Muscle layer of duodenum (tissue), 2 donors: ENCODE data around the gene HIC2.
"Not testable (repeated sequence)": the region's sequence is repeated elsewhere in the genome, so short reads cannot be mapped to it uniquely, and the experiment has no call there.

Experiments used
- H3K27ac ChIP-seq: one replicate; pipeline ENCODE4 v1.7.0; 2013; ENCODE audit warnings: mild to moderate bottlenecking, low read length
- H3K27me3 ChIP-seq: one replicate; pipeline ENCODE4 v1.7.0; 2013; ENCODE audit warnings: low read depth, mild to moderate bottlenecking, control low read depth, low read length
- H3K36me3 ChIP-seq, 2 donors: one replicate each; pipeline ENCODE4 v1.7.0; 2013; ENCODE audit warnings: low read length in 2 of 2, control low read depth in 1 of 2, mild to moderate bottlenecking in 1 of 2; ENCODE audit not compliant: insufficient read depth in 2 of 2, control insufficient read depth in 1 of 2
- H3K4me1 ChIP-seq, 2 donors: one replicate each; pipeline ENCODE4 v1.7.0; 2013; ENCODE audit warnings: low read length in 2 of 2, mild to moderate bottlenecking in 2 of 2, control low read depth in 1 of 2, moderate library complexity in 1 of 2; ENCODE audit not compliant: insufficient read depth in 2 of 2, control insufficient read depth in 1 of 2
- H3K4me3 ChIP-seq, 2 donors: one replicate each; pipeline ENCODE4 v1.7.0; 2013; ENCODE audit warnings: low read length in 2 of 2, low read depth in 1 of 2, mild to moderate bottlenecking in 1 of 2
- H3K9me3 ChIP-seq, 2 donors: one replicate each; pipeline ENCODE4 v1.7.0; 2013; ENCODE audit warnings: low read length in 2 of 2, control low read depth in 1 of 2, mild to moderate bottlenecking in 1 of 2; ENCODE audit not compliant: control insufficient read depth in 1 of 2
- donor health status: healthy.

HIC2 gene, protein sequence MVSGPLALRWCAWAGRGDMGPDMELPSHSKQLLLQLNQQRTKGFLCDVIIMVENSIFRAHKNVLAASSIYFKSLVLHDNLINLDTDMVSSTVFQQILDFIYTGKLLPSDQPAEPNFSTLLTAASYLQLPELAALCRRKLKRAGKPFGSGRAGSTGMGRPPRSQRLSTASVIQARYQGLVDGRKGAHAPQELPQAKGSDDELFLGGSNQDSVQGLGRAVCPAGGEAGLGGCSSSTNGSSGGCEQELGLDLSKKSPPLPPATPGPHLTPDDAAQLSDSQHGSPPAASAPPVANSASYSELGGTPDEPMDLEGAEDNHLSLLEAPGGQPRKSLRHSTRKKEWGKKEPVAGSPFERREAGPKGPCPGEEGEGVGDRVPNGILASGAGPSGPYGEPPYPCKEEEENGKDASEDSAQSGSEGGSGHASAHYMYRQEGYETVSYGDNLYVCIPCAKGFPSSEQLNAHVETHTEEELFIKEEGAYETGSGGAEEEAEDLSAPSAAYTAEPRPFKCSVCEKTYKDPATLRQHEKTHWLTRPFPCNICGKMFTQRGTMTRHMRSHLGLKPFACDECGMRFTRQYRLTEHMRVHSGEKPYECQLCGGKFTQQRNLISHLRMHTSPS

DNA sequence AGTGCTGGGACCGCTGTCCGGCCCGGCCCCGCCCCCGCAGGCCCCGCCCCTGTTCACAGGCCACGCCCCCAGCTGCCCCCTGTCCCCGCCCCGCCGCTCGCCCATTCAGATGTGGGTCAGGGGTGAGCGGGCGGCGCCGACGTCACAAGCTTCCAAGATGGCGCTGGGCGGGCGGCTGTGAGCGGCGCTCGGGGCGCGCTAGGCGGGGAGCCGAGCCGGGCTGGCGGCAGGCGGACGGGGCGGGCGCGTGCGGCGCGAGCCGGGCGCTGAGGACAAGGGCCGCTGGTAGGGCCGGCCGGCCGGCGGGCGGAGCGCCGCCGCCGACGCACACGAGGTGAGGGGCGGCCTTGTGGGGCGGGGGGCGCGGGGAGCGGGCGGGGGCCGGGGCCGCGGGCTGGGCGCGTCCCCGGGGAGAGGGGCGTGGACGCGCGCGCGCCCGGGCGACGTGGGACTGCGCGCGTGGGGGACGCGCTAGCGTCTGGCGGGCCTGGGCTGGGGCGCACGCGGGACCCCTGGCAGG, at the start of gene HIC2:
Gene HIC2 (plus strand): TSS at position 145 of the 520 bp plus-strand sequence. CDS start 25,461 bp downstream, outside the sequence.
- not testable (repeated sequence) for H3K27ac ChIP-seq, H3K36me3 ChIP-seq, H3K9me3 ChIP-seq, H3K4me1 ChIP-seq, H3K27me3 ChIP-seq
- peak within 1 kb of the TSS in 1 of 2 donors; percentile 38 for H3K4me3 ChIP-seq

DNA sequence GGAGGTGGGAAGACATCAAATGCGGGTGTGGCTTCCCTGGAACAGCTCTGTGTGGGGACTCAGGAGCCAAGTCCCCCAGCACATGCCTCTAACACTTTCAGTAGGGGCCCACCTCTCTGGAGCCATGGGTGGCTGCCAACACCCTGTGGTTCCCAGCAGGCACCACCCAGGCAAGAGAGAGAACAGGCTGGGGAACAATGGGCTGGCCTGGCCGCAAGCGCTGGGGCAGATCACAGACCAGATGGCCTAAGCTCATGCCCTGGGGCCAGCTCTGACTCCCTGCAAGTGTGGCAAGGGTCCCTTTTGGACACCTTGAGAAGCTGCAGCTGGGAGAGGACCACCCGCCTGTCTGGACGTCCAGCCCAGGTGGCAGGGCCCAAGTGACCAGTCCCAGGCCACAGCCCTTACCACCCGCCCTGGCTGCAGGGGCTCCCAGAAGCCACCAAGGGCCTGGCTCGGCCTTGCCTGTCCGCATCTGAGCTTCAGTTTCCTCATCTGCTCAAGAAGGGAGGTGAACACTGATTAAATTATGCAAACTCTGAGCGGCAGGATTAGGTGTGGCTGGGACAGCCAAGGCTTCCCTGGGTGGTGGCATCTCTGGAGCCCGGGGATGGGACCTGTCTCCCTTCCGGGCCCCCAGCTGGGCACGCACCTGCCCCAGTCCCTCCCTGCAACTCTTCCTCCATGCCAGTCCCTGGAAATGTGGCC, 48.4 kb upstream of the HIC2 start:
- H3K27me3 ChIP-seq, H3K9me3 ChIP-seq, H3K36me3 ChIP-seq, H3K27ac ChIP-seq, H3K4me3 ChIP-seq, H3K4me1 ChIP-seq: not testable (repeated sequence)

DNA sequence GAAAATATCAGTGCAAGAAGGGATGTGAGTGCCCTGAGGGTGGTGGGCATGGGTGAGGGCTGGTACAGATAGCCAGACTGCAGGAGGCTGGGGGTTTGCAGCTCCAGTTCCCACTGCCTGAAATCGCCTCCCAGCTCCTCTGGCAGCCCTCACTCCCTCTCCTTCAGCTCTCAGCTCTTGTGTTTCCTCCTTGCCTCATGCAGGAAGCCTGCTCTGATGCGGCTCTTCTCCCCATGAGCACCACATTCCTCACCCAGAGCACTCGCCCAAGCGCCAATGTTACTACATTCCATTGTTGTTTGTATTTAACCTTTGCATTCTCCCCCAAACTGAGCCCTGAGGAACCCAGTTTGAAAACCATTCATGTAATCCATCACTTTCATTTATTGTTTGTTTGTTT, 41.3 kb upstream of the HIC2 start:
- H3K4me1 ChIP-seq, H3K27me3 ChIP-seq, H3K4me3 ChIP-seq, H3K36me3 ChIP-seq, H3K9me3 ChIP-seq, H3K27ac ChIP-seq: not testable (repeated sequence)

DNA sequence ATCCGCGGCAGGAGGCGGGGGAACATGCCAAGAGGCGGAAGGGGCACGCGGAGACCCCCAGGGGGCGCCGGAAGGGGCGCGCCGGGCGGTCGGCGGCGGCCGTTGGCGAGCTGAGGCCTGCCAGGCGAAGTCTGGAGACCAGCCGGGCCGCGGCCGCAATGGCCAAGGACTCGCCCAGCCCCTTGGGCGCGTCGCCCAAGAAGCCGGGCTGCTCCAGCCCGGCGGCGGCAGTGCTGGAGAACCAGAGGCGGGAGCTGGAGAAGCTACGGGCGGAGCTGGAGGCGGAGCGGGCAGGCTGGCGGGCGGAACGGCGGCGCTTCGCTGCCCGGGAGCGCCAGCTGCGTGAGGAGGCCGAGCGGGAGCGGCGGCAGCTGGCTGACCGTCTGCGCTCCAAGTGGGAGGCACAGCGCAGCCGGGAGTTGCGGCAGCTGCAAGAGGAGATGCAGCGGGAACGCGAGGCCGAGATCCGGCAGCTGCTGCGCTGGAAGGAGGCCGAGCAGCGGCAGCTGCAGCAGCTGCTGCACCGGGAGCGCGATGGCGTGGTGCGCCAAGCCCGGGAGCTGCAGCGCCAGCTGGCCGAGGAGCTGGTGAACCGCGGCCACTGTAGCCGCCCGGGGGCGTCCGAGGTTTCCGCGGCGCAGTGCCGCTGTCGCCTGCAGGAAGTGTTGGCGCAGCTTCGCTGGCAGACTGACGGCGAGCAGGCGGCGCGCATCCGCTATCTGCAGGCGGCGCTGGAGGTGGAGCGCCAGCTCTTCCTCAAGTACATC, 33.3 kb upstream of the HIC2 start, which contains the start of gene RIMBP3B:
Gene RIMBP3B (plus strand): TSS at position 51 of the 767 bp plus-strand sequence. CDS start 108 bp downstream, at position 159.
- not testable (repeated sequence) for H3K27me3 ChIP-seq, H3K9me3 ChIP-seq, H3K27ac ChIP-seq, H3K4me1 ChIP-seq, H3K36me3 ChIP-seq, H3K4me3 ChIP-seq

DNA sequence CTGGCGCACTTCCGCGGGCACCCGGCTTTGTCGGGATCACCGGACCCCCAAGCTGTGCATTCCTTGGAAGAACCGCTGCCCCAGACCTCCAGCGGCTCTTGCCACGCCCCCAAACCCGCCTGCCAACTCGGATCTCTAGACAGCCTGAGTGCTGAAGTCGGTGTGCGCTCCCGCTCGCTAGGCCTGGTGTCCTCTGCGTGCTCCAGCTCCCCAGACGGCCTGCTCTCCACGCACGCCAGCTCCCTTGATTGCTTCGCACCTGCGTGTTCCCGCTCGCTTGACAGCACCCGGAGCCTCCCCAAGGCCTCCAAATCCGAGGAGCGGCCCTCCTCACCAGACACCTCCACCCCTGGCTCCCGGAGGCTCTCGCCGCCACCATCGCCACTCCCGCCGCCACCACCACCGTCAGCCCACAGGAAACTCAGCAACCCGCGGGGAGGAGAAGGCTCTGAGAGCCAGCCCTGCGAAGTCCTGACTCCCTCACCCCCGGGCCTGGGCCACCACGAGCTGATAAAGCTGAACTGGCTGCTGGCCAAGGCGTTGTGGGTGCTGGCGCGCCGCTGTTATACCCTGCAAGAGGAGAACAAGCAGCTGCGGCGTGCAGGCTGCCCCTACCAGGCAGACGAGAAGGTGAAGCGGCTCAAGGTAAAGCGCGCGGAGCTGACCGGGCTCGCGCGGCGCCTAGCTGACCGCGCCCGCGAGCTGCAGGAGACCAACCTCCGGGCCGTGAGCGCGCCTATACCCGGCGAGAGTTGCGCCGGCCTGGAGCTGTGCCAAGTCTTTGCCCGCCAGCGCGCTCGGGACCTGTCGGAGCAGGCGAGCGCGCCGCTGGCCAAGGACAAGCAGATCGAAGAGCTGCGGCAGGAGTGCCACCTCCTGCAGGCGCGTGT, 32.5 kb upstream of the HIC2 start:
- not testable (repeated sequence) for H3K4me3 ChIP-seq, H3K27me3 ChIP-seq, H3K9me3 ChIP-seq, H3K27ac ChIP-seq, H3K36me3 ChIP-seq, H3K4me1 ChIP-seq

DNA sequence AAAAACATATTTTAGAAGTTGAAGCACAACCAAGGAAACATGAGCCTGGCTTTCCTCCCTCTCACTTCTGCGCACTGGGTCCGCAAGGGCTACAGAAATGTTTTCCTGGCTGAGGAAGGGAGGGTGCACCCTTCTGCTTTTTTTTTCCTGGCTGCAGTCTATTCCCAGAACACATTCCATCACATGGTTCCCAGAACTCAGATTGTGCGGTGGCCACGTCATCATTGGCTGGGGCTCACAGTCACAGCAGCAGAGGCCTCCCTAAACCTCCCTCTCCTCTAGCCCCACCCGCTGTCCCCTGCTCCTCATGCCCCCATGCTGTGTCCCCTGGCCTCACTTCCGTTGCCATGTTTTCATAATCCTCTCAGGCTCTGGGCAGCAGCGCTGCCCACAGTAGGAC, 27.7 kb upstream of the HIC2 start:
- not testable (repeated sequence) for H3K36me3 ChIP-seq, H3K4me1 ChIP-seq, H3K4me3 ChIP-seq, H3K9me3 ChIP-seq, H3K27me3 ChIP-seq, H3K27ac ChIP-seq

DNA sequence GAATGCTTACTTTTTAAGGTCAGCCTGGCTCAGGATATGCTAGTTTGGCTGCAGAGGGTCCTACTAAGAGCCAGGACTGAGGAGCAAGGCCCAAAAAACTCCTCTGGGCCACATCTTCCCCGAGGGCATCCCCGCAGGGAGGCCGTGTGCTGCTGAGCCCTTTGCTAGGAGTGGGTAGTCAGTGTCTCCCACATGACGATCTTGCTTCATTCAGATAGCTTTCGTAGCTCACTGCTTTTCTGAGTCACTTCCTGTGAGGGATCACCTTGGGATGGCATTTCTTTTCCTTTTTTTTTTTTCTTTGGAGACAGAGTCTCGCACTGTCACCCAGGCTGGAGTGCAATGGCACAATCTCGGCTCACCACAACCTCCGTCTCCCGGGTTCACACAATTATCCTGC, 27.2 kb upstream of the HIC2 start:
- not testable (repeated sequence) for H3K27ac ChIP-seq, H3K27me3 ChIP-seq, H3K36me3 ChIP-seq, H3K4me1 ChIP-seq, H3K4me3 ChIP-seq, H3K9me3 ChIP-seq

DNA sequence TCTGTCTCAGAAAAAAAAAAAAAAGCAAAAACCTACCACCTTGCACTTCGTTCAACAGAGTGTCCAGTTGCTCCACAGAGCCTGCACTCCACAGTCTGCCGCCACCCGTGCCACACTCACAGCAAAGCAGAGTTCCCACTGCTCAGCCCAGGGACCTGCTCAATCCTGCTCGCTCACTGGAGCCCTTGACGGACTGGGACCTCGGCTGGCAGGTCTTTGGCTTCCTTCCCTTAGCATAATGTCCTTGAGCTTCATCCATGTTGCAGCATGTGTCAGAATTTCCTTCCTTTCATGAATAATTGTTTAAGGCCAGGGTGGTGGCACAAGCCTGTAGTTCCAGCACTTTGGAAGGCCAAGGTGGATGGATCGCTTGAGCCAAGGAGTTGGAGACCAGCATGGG, 22.6 kb upstream of the HIC2 start:
- H3K4me3 ChIP-seq, H3K27ac ChIP-seq, H3K36me3 ChIP-seq, H3K4me1 ChIP-seq, H3K9me3 ChIP-seq, H3K27me3 ChIP-seq: not testable (repeated sequence)

DNA sequence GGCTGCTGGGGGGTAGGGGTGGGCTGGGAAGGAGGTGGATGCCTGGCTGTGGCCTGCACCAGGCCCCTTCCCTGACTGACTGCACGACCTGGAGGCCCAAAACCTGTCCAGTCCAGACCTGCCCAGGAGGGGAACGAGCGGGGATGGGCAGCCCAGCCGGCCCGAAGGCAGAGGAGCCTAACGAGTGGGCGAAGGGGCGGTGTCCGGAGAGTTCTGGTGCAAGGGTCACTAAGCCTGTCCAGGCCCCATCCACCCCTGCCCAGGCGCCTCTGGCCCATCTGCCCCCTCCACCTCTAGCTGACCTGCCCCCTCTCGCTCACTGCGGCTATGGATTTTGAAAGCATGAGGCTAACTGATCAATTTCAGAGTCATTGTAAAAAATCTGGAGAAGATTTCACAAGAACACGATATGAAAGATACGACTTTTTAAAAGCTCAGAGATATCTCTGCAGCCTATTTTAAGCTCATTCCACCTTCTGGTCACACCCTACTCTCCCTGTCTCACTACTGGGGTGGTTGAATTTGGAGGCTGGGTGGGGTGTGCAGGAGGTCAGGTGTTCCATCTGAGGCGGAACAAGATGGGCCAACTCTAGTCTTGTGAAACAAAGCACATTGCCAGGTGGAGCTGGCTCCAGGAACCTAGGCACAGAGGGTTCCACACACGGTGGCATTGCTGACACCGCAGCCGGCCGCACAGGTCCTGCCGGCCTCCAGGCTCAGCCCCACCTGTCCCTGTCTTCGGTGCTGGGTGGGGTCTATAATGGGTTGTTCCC, 15.8 kb upstream of the HIC2 start:
- H3K4me1 ChIP-seq, H3K36me3 ChIP-seq, H3K4me3 ChIP-seq, H3K27ac ChIP-seq, H3K9me3 ChIP-seq, H3K27me3 ChIP-seq: not testable (repeated sequence)

DNA sequence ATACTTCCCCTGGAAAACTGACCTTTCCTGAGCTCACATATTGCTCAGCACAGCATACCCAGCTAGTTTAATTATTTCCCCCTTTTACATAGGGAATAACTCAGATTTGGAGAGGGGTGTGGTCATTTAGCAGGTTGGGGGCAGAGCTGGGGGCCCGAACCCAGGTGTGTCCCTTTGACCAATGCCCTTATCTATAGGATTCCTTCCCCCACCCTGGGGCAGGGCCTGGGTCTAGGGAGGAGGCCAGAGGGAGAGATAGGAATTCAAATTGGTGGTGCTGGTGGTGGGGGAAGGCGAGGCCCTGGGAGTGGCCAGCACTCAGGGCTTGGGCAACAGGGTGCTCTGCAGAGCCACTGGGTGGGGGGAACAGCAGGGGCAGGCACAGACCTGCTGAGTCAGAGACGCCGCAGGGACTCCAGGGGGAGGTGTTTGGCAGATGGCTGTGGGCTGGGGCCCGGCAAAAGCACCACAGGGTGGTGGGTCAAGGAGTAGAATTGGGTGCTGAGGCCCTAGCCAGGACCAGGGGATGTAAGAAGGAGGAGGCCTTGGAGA, 14.3 kb upstream of the HIC2 start:
- H3K36me3 ChIP-seq, H3K4me3 ChIP-seq, H3K27me3 ChIP-seq, H3K27ac ChIP-seq, H3K9me3 ChIP-seq, H3K4me1 ChIP-seq: not testable (repeated sequence)
